ENCODE results near the gene TH.
A peak's percentile ranks its signal among the peaks of the same experiment; 100 is the strongest.
"Not testable (repeated sequence)": the region's sequence is repeated elsewhere in the genome, so short reads cannot be mapped to it uniquely, and the experiment has no call there.

The TH gene

DNA sequence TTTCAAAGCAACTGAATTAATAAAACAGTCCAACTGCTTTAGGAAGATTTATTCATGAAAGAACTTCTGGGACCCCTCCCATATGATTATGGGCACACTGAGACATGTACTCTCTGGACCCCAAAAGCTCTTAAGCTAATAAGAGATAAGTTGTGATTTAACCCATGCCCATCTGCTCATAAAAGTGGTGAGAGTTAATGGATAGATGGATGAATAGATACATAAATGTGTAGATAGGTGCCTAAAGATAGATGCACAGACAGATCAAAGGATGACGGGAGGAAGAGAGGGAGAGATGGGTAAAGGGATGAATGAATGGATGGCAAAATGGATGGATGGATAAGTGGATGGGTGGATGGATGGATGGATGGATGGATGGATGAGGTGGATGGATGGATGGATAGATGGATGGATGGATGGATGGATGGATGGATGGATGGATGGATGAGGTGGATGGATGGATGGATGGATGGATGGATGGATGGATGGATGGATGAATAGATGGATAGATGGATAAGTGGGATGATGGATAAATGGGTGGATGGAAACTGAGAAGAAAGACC lies 29.4 kb upstream of the TH start:
- DNase-seq (ENCODE audit: insufficient read length): no peak
- TF ChIP-seq TAF1 (IDR thresholded peaks at IDR 0.05; ENCODE audit: borderline replicate concordance, low read depth, low read length): no peak
- TF ChIP-seq POLR2A (IDR thresholded peaks at IDR 0.05; ENCODE audit: low read depth, low read length): no peak
- no peak for TF ChIP-seq POLR2AphosphoS5 (IDR thresholded peaks at IDR 0.05; ENCODE audit: low read depth, low read length)
- no peak for FAIRE-seq

DNA sequence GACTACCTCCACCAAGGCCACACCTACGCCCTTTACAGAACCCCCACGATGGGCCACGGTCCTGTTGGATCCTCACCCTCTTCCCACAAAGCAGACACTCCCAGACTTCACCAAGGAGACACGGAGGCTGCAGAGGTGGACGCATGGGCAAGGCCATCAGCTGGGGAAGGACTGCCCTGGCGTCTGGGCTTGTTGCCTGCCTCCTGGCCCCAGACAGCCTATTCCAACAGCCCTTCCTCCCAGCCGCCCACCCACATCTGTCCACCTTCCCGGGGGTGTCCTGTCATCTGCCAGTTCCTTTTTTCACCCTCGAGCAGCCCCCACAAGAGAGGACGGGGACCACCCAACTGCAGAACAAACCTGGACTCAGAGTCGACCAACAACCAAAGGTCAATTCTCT lies 28.9 kb upstream of the TH start:
- no peak for TF ChIP-seq POLR2A (IDR thresholded peaks at IDR 0.05; ENCODE audit: low read depth, low read length)
- no peak for TF ChIP-seq TAF1 (IDR thresholded peaks at IDR 0.05; ENCODE audit: borderline replicate concordance, low read depth, low read length)
- DNase-seq (ENCODE audit: insufficient read length) (no peak), FAIRE-seq (no peak)

DNA sequence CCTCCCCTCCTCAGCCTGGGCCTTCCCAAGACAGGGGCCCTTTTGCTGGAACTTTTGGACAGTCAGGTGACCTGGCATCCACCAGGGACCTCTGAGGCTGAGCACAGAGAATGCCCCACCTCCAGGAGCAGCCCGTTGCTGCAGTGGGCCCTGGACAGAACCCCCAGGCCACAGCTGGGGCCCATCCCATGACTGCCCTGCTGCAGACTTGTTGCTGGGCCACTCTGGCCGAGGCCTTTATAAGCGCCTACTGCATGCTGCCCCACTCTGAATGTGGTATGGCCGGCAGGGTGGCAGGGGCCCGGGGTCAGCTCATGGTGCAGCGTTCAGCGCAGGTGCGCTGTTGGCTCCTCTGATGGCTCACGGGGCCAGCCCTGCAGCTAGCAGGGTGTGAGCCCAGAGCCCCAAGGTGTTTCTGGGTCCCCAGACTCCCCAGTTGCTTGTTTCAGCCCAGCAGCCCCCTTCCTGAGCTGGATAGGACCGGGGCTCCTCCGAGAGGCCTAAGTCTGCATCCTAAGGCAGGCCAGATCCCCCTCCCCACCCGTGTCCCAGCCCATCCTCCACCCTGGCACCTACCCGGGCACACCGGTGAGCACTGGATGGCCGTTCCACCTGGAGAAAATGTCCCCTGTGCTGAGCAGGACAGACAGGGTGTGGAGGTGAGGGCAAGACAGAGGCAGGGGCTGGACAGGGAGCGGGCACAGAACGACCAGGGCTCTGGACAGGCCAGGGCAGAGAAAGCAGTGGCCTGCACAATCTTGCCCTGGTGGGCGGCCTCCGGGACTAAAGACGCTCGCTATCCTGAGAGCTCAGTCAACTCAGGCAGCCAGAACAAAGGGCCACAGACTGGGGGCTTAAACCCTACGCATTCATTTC lies 28.1 kb upstream of the TH start:
- DNase-seq (ENCODE audit: insufficient read length): no peak
- no peak for FAIRE-seq
- no peak for TF ChIP-seq POLR2AphosphoS5 (IDR thresholded peaks at IDR 0.05; ENCODE audit: low read depth, low read length)
- no peak for TF ChIP-seq POLR2A (IDR thresholded peaks at IDR 0.05; ENCODE audit: low read depth, low read length)
- TF ChIP-seq TAF1 (IDR thresholded peaks at IDR 0.05; ENCODE audit: borderline replicate concordance, low read depth, low read length): no peak

DNA sequence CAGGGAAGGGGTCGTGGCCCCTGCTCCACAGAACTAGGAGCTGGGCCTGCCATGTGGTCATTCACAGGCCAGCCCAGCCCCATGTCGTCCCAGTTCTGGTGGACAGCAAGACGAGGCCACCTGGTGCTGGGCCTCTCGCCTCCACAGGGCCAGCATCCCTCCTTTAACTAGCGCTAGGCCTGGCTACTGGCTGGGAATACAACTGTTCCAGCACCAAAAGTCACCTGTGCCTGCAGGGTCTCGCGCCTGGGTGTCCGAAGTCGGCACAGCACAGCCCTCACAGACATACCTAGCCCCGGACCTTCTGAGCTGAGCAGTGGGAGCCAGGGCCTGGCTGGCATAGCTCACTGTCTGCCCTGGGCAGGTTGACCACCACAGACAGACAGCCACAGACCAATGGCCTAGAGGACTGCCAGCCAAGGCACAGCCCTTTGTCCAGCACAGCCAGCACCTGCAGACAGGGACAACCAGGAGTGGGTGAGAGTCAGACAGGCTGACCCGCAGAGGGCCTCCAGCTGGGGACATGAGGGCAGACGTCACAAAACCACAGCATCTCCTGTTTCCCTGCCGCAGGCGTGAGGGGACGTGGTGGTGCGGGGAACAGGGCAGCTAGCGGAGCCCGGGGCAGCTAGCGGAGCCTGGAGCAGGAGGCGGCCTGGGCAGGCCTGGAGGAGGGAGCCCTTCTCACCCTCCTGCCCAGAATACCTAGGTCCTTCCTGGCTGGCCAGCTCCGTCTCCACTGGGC lies 27.2 kb upstream of the TH start:
- FAIRE-seq (no peak), DNase-seq (ENCODE audit: insufficient read length) (no peak)
- TF ChIP-seq TAF1 (IDR thresholded peaks at IDR 0.05; ENCODE audit: borderline replicate concordance, low read depth, low read length) (no peak), POLR2AphosphoS5 (IDR thresholded peaks at IDR 0.05; ENCODE audit: low read depth, low read length) (no peak), POLR2A (IDR thresholded peaks at IDR 0.05; ENCODE audit: low read depth, low read length) (no peak)

DNA sequence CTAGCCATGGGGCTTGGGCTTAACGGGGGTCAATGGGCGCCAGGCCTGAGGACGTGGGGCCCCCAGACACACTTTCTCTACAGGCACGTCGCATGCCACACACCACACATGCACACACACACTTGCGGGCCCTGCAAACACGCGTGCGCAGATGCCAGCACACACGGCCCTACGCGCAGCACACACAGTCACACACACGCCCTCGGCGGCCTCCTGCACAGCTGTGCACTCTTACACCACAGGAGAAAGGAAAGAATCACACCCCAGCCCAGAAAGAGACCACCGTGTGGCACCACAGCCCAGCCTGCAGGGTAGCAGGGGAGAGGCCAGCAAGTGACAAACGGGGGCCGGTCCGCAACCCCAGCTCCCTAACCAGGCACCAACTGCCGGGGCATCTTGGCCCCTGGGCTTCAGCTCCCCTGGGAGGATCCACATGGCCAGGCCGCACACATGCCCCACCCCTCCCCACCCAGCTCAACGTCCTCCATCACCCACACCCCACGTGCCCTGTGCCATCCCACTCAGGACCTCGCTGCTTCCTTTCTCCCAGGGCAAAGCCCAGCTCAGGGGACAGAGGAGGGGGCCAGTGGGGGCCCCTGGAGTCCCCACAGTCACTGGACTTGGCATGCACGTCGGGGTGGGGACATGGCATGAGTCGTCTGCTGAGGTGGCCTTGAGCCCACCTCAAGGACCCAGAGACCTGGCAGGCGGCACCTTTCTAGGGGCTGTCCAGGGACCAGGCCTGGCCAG lies 26.3 kb upstream of the TH start:
- TF ChIP-seq TAF1 (IDR thresholded peaks at IDR 0.05; ENCODE audit: borderline replicate concordance, low read depth, low read length): no peak
- FAIRE-seq (no peak), DNase-seq (ENCODE audit: insufficient read length) (no peak)

DNA sequence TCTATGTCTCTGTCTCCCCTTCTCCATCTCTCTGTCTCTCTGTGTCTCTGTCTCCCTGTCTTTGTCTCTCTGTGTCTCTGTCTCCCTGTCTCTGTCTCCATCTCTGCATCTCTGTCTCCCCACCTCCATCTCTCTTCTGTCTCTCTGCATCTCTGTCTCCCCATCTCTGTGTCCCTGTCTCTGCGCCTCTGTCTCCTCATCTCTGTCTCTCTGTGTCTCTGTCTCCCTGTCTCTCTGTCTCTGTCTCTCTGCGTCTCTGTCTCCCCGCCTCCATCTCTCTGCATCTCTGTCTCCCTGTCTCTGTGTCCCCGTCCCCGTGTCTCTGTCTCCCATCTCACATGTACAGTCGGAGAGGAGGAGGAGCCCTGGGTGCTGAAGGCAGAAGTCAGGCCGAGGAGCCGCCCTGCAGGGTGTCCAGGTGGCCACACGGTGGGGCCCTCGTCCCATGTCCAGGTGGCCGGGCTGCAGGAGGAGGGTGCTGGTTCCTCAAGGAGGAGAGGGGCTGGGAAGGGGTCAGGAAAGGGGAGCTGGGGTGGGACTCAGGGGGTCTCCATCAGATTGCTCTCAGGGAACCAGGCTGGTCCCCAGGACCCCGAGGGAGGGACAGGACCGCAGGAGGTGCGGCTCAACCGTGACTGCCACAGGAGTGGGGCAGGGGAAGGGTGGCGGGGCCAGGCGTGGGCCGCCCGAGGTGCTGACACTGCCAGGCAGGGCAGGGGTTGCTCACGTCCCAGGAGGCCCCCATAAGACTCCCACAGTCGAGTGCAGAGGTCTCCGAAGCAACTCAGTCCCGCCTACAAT lies 25.6 kb upstream of the TH start:
- FAIRE-seq (peak; percentile 89), DNase-seq (ENCODE audit: insufficient read length) (peak; percentile 75)
- TF ChIP-seq TAF1 (IDR thresholded peaks at IDR 0.05; ENCODE audit: borderline replicate concordance, low read depth, low read length) (no peak), POLR2A (IDR thresholded peaks at IDR 0.05; ENCODE audit: low read depth, low read length) (no peak), POLR2AphosphoS5 (IDR thresholded peaks at IDR 0.05; ENCODE audit: low read depth, low read length) (no peak)

DNA sequence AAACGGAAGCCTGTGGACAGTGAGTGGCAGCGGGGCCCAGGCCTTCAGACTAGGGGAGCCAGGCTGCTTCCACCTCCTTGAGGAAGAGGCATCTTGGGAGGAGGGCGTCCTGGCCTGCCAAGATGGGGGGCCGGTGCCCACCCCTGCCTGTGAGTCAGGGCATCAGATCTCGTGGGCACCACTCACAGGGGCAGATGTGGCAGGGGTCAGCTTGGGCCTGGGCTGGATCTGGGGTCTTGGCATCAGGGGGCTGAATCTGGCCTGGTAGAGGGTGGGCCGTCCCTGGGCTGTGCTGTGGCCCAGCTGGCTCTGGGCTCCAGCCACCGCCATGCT lies 24.1 kb upstream of the TH start:
- no peak for TF ChIP-seq TAF1 (IDR thresholded peaks at IDR 0.05; ENCODE audit: borderline replicate concordance, low read depth, low read length)
- DNase-seq (ENCODE audit: insufficient read length): no peak
- no peak for FAIRE-seq

DNA sequence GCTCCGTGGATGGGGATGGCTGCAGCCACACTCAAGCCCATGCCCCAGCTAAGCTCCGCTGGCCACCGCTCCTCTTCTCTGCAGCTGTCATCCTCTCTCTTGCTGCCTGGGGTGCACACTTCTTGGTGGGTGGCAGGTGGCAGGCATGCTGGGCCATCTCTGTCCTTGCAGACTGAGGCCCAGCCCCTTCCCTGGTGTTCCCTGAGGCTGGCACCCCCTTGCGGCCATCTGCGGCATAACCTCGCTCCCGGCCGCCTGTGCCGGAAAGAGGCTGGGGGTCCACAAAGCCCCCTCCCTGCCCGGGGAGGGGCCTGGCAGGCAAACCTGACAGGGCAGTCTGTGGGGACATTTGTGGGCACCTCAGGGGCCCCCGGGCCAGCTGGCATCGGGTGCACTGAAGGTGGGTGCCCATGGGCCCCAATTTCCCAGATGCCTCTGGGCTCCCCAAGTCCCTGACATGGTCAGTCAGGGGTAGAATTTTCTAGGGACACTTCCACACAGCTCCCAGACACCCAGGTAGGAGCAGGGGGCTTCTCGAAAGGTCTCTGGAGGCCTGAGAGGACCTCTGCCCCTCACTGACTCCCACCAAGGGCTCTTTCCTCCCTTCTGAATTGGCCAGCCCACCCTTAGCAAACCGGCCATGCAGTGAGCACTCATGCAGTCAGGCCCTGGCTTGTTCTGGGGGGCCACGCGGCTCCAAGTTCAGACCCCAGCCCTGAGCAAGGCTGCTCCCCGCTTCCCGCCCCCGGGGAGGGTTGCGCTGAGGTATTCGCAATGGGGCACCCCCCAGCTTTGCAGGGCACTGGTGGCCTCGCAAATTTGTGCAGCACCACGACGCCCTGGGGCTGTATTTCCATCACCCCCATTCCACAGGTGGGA lies 23.5 kb upstream of the TH start:
- TF ChIP-seq TAF1 (IDR thresholded peaks at IDR 0.05; ENCODE audit: borderline replicate concordance, low read depth, low read length) (no peak), POLR2AphosphoS5 (IDR thresholded peaks at IDR 0.05; ENCODE audit: low read depth, low read length) (no peak), POLR2A (IDR thresholded peaks at IDR 0.05; ENCODE audit: low read depth, low read length) (no peak)
- no peak for FAIRE-seq
- DNase-seq (ENCODE audit: insufficient read length): peak; percentile 61

DNA sequence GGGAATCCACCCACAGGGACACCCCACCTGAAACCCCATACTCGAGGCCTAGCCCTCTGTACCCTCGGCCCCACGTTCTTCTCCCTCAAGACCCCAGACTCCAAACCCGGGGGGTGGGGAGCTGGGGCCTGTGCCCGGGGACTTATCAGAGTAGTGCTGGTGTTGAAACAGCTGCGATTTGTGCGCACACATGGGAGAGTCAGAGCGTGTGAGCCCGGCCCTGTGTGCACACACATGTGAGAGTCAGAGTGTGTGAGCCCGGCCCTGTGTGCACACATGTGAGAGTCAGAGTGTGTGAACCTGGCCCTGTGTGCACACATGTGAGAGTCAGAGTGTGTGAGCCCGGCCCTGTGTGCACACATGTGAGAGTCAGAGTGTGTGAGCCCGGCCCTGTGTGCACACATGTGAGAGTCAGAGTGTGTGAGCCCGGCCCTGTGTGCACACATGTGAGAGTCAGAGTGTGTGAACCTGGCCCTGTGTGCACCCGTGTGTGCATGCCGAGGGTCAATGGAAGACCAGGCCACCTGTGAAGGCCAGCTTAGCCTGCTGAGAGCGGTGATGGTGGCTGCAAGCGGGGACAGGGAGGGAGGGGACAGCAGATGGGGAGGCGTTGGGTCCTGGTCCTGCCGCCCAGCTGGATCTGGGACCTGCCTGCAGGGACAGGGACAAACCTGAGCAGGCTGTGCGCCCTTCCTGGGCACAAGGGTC lies 22.4 kb upstream of the TH start:
- DNase-seq (ENCODE audit: insufficient read length); FAIRE-seq: not testable (repeated sequence)
